ENCODE data around the gene COLEC11.
"Not testable (repeated sequence)": the region's sequence is repeated elsewhere in the genome, so short reads cannot be mapped to it uniquely, and the experiment has no call there.

The COLEC11 gene

DNA sequence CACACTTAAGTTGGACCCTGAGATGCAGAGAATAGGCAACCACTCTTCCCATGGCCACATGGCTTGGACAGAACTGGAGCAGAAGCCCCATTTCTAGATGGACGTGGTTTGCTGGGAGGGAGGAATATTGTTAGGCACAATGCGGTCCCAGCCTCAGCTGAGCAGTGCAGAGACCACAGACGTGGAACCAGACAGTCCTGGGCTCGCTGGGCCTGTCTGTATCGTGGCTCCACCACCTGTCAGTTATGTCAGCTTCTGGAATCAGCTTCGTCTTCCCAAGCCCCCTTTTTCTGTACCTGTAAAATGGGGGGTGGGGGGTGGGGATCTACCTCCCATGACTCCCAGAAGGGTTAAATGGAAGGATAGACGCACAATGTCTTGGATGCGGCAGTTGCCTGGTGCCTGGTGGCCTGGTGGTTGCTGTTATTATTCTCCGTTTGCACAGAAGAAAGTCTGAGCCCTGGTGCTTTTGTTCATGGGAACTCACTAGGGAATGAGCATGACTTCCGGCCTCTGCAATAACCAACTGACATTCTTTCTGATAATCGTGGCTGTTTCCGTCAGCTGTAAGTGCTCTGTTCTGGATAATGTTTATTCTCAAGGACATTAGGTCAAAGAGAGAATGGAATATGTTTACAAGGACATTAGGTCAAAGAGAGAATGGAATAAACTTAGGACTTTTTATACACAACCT lies 31.4 kb downstream of the COLEC11 start:
- no peak for DNase-seq

DNA sequence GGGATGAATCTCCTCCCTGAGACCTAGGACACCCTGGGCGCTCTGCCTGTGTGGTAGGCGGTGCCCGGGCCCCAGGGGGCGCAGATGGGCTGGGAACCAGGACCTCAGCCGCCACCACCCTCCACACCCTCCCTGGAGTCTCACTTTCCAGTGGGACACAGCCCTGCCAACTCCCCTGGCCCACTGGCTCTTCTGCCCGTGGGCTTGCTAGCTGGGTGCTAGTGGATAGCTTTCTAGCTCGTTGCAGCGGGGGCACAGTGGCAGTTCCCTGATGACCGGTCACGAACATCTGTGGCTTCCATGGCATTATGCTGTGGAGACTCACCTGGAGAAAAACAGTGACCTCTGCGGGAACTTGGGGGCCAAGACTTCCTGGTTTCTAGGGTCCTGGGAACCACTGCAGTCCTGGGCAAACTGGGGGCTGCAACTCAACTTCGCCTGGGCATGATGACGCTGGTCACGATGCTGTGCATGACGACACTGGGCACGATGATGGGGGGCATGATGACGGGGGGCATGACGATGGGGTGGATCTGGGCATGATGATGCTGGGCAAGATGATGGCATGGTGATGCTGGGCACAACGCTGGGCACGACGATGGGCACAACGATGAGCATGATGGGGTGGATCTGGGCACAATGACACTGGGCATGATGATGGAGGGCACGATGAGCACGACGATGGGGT lies 32.0 kb downstream of the COLEC11 start:
- DNase-seq, result no peak

DNA sequence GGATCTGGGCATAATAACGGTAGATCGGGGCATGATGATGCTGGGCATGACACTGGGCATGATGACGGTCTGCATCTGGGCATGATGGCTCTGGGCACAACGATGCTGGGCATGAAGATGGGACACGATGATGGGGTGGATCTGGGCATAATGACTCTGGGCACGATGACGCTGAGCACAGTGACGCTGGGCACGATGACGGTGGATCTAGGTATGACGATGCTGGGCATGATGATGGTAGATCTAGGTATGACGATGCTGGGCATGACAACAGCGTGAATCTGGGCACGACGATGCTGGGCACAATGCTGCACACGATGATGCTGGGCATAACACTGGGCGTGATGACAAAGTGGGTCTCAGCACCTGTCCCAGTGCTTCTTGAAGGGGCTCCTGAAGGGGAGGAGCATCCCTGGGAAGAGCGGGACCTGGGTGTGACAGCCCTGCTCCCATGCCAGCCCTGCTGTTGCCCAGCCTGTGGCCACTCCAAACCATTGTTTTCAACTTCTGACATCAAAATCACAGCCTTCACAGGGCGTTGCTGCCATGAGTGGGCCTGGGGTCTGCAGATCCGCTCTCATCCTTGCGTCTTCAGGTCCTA lies 32.7 kb downstream of the COLEC11 start:
- no peak for DNase-seq

DNA sequence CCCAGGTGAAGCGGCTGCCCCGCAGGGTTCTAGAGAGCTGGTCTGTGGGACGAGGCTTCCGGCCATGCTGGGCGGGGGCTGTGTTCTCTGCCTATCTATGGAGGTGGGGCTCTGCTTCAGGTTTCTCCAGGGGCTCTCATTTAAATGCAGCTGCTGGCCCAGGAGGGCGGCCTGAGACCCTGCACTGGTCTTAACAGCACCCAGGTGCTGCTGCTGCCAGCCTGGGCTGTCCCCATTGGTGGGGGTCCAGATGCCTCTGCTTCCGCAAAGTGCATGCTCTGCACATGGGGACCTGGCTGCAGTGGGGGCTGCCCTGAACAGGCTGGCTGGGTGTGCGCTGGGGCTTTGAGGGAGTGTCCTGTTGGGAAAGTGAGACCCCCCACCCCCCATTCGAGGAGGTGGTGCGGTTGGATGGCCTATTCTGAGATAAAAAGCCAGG lies 33.3 kb downstream of the COLEC11 start:
- DNase-seq, result no peak

DNA sequence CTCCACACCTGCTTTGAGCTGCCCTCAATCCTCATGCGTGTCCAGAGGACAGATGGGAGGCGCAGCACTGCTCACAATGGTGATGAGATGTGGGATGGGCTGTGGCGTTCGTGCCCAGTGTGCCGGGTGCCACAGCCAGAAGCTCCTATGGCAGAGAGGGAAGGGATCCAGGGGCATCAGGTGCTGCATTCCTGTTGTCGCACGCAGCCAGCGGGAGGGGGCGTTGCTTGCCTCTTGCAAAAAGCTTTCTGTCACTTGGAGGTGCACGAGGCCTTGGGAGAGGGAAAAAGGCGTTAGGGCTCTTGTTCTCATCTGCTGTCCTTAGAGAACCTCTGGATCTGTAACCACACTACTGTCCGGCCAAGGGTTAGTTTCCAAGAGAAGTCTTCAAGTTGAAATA lies 33.9 kb downstream of the COLEC11 start:
- peak; percentile 6 for DNase-seq

DNA sequence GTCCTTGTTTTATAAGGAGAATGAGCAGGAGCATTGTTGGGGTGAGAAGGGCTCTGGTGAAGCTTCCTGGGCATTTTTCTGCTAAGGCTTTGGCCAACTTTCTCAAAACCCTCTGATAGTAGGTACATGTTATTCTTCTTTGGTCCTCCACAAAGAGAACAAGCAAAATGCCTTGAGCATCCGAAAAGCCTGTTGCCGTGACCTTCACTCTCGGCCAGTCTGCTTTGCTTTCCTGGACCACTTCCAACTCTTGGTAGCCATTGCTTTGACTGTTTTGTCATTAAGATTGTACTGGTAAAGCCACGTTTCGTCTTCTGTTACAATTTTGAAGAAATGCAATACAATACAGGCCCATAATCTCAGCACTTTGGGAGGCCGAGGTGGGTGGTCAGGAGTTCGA lies 35.7 kb downstream of the COLEC11 start:
- no peak for DNase-seq

DNA sequence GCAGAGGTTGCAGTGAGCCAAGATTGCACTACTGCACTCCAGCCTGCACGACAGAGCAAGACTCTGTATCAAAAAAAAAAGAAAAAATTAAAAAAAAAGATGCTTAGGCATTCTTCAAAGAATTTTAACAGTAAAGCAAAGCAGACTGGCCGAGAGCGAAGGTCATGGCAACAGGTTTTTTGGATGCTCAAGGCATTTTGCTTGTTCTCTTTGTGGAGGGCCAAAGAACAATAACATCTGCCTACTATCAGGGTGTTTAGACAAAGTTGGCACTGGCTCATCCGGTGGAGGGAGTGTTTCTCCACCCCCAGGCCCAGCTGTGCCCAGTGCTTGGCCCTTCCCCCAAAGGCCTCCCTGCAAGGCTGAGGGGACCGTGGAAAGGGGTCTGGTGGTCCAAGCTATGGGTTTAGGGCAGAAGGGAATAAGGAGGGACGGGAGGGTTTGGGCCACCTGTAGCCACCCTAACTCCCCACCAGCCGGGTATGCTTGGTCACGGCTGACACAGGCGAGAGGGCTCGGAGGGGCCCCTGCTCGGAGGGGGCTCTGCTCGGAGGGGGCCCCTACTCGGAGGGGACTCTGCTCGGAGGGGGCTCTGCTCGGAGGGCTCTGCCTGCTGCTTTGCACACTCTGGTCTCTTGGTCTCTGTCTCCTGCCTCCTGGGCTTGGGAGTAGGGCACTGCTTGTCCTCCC lies 36.4 kb downstream of the COLEC11 start:
- DNase-seq, result no peak

DNA sequence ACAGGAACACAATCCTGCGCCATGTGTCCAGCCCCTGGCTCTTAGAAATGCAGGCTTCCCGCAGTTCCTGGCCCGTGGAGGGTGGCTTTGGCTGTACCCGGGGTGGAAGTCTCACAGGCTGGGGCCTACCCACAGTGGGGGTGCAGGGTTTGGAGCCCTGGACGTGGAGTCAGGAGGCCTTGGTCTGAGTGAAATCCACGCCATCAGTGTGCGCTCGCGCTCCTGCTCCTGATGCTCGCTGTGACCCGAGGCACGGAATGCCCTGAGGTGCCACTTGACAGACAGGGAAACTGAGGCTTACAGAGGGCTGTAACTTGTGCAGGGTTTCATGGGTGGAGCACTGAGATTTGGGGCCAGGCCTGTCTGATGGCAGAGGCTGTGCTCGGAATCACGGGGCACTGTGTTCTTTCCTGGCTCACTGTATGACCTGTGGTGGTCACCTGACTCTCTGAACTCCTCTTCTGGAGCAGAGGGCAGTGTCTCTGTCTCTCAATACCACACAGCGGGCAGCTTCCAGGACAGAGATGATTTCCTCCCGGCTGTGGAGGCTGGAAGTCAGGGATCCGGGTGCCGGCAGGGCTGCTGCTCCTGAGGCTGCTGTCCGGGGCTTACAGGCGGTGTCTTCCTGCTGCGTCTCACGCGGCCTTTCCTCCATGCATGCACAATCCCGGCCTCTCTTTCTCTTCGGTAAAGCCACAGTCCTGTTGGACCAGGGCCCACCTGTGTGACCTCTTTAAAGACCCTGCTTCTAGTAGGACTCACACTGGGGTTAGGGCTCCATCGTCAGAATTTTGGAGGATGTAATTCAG lies 37.1 kb downstream of the COLEC11 start:
- DNase-seq, result no peak

DNA sequence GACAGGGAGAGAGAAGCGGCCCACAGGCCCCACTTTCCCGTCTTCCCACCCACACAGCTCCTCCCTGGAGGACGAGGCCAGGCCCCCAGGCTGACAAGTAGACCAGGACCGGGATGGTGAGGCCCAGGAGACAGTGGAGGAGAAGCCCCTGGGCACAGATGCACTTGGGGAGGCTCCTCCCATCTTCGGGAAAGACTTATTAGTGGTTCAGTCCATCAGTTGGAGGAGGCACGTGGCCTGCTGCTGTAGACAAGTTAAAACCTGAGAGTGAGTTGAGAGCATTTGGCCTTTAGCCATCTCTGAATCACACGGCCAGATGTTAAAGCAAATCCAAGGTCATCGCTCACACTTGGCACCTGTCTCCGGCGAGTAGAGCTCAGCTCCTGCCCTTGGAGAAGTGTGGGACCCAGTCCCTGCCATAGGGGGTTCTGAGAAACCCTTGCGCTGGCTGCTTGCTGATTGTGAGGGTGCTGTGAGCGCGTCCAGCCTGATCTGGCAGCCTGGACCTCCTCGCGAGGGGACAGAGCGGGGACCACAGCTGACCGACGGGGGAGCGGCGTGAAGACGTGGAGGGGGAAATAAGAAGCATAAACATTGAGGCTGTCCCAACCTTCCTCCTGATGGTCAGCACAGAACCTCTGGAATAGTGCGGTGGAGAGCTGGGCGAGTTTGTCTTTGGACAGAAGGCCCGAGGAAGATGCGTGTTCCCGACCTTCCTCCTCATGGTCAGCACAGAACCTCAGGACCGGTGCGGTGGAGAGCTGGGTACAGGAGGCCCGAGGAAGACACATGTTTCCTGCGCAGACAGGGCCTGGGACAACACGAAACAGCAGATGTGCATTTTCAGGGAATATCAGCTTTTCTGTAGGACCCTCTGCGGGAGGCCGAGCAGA lies 38.4 kb downstream of the COLEC11 start:
- no peak for DNase-seq

DNA sequence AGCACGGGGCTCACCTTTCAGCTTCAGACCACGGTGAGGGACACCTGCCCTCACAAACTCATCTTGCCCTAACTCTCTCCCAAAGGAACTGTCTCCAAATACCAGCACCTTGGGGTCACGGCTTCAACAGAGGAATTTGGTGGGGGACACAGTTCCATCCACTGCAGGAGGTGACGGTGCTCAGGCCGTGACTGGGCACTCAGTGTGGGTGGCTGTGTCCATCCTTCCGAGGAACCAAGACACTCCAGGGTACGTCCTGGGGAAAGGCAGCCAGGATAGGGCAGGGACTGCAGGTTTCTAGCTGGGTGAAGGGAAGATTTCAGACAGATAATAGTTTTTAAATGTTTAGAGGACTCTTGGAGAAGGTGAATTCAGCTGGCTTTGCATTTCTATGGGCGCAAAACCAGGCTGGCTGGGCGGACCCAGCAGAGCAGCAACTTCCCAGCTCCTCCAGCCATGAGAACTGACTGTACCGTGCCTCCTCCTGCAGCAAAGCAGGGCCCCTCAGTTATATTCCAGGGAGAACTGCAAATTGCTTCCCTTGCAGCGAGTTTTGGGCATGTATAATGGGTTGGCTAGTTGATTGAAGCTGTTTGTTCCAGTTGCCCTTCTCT lies 39.2 kb downstream of the COLEC11 start:
- DNase-seq, result no peak

DNA sequence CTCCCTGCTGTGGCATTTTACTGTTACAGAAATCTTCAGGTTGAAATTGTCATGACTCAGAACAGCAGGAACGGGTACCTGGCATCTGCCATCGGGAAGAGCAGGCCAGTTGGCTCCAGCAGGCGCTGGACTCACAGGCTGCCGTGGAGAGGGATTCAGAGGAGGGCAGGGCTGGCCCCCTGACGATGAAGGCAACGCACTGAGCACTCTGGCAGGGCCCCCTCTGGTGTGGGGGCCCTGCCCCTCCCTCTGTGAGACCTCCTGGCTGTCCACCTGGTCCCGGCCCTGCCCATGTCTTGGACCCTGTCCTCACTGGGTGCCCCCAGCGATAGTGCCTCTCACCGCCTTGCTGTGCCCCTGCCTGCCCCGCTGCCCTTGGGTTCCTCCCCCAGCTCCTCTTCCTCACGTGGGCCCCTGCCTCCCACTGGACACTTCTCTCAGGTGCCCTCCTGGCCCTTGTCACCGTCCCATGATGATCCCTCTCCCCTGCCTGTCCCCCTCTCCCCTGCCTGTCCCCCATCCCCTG lies 39.7 kb downstream of the COLEC11 start:
- DNase-seq, result no peak

DNA sequence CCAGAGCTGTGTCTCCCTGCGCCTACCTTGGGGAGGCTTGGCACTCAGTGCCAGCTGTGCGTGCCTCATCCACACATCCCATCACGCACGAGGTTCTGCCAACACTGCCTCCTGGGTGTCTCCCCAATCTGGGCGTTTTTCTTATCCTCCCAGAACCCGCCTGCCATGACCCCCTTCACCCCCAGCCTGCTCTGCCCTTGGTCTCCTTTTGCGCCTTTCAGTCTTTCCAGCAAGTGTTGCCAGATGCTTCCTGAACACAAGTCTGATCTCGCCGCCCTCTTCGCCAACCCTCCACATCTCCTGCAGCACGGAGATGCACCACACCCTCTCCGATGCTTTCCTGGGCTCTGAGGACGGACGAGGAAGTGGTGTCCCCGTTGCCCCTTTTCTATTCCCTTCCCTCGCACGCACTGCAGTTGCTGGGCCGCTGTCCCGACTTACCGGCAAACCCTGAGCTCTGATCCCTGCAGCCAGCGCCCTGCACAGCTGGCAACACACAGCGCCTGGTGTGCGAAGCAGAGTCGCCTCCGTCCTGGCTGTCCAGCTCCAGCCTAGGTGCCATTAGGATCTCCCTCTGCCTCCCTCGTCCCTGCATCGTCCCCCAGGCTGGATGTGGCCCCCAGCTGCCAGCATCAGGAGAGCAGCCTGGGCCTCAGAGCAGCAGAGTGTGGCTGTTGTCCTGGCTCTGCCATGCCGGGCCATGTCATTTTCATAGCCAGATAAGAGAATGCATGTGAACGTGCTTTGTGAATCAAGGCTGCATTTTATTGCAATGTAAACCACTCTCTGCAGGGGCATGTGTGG lies 40.5 kb downstream of the COLEC11 start:
- no peak for DNase-seq

DNA sequence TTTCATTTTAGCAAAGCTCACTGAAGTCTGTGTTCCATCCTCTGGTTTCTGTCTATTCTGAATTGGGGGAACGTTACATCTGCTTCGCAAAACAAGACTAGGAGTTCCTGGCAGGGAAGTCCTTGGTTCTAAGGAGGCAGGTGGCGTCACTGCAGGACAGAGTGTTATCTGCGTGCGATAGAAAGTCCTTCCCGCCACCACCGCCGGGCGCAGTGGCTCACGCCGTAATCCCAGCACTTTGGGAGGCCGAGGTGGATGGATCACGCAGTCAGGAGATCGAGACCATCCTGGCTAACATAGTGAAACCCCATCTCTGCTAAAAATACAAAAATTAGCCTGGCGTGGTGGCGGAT lies 41.0 kb downstream of the COLEC11 start:
- not testable (repeated sequence) for DNase-seq

DNA sequence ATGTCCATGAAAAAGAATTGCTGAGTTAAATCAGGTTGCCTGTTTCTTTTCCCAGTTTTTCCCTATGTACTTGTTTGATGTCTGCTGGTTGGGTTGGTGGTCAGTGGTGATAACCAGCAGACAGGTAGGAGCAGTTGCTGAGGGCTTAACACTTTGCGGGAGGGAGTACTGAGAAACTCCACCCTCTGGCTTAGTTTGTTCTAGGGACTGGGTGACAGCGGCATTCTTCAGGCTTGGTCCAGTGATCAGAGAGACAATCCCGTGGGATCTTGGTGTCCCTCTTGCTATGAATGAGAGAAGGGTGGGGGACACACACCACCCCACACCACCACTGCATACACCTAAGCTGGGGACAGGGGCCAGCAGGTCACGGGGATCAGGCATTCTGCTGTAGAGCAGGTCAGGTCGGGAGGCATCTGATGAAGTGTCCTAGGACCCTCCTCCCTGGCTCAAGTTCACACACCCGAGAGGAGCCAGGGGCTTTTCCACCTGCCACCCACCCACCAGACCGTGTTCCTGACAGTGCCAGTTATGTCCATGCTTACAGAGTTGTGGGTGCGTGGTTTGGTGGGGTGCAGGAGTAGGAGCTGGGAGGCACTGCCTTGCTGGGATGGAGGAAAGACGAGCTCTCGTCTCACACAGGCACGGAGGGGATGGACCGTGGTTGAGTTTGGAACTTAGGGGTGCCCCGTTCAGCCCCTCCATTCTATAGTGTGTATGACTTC lies 41.8 kb downstream of the COLEC11 start:
- no peak for DNase-seq

DNA sequence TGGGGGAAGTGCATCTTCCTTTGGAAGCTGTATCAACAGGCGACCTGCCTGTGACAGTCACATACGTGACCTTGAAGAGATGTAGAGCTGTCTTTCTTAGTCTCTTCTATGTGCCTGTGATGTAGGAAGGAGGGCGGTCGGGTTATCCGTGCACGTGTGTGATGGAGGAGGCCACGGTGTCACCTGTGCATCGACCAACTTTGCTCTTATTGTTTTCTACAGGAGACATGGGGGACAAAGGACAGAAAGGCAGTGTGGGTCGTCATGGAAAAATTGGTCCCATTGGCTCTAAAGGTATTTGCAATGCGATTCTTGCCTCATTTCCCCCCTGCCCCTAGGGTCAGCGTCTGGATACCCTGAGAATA lies 42.4 kb downstream of the COLEC11 start:
- DNase-seq, result no peak

DNA sequence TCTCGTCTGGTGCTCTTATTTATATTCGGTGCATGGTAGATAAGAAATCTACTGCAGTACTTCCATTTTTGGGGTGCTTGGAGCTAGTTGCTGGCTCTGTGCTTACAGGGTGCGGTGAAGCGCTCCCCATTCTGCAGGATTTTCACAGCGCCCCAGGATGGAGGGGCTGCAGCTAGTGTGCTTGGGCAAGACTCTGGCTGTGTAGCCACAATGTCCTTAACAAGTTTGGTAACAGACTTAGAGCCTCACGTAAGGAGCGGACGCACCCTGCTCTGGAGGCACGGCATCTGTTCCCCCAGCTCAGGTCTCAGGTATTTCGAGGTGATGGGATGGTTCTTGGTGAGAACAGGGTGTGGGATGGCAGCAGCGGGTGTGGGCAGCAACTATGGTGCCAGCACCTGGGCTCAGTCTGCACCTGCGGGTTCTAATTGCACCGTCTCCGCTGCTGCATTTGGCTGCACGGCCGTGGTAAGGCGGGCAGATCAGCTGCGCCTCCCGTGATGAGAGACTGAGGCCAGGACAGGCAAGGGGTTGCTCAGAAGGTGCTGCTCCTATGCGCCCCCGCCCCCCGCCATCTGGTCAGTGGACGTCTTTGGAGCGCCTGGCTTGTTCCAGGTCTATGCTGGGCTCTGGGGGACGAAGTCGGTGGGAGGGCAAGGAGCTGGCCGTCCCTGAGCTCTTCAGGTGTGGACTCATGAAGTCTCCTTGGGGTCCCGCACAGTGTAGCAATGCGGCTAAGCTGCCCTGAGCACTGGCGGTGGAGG lies 43.0 kb downstream of the COLEC11 start:
- no peak for DNase-seq

DNA sequence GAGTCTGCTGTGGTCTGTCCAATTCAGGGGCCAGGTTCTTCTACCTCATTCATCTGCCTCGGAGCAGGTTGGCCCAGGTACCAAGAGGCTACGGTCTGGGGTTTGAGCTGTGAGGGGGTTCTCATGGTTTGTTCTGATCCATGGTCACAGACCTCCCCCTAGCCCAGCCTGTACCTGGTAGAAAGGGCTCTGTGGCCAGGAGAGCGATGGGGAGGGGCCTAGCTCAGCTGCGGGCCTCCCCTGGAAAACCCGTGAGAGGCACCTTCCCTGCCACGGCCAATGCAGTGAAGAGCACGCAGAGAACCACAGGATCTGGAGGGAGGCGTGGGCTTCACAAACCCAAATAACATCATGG lies 43.5 kb downstream of the COLEC11 start:
- no peak for DNase-seq

DNA sequence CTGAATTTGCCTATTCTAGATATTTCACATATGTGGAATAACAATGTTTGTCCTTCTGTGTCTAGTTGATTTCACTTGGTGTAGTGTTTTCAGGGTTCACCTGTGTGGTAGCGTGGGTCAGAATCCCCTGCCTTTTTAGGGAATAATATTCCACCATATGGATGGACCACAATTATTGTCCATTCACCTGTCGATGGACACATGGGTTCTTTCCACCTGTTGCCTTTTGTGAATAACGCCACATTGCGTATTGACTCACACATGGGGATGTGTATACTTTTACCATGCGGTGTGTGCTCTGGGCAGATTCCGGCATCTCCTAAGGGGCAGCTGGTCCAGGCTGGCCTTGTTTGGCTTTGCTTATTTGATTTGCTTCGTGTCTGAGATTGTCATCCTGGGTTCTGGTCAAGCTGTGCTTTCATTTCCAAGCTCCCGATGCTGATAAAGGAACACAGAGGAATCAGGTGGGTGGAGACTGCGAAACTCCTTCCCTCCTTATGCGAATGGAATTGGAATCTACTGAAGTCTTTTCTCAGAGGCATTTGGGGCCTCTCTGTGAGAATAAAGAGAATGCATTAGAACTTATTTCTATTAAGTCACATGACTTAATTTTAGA lies 44.2 kb downstream of the COLEC11 start:
- DNase-seq, result no peak

DNA sequence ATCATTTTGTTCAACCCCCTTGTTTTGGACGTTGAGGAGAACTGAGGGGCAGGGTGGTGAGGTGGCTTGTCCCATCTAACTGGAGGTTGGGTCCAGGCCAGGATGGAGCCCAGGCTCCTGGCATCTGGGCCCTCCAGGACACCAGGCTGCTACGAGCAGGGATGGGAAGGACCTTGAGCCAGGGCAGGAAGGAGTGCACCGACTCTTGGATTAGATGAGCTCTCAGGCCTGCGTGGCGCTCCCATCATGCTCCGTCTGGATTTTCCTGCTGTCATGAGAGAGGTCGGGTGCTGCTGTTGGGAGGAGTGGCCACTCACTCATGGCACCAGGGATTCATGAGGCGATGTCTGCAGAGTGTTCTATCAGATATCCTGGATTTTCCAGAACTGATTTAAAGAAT lies 44.7 kb downstream of the COLEC11 start:
- DNase-seq, result no peak

Measured in NCI-H526 treated with DMSO at 0.1 percent for 48 hours (cell line).